Hematopoietic multipotent progenitor cell treated with erythropoietin and hydrocortisone succinate and interleukin-3 and kit ligand, for 6 days (in vitro differentiated cells): ENCODE measurements around the gene RIOK2.
"Not testable (repeated sequence)": the region's sequence is repeated elsewhere in the genome, so short reads cannot be mapped to it uniquely, and the experiment has no call there.

Source experiments
- DNase-seq: peaks from one replicate; pipeline ENCODE4 v3.0.0-alpha.2; 2015

The RIOK2 gene

DNA sequence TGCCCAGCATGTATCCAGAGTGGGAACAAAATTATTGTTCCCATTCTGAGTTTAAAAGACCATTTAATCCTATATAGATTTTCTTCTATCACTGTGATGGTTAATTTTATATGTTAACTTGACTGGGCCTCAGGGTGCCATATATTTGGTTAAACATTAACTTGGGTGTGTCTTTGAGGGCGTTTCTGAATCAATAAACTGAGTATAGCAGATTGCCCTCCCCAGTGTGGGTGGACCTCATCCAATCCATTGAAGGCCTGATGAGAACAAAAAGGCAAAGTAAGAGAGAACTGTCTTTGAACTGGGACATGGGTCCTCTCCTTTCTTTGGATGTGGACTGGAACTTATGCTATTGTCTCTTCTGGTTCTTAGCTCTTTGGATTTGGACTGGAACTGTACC is 17.3 kb downstream of the RIOK2 start:
- no peak for DNase-seq

DNA sequence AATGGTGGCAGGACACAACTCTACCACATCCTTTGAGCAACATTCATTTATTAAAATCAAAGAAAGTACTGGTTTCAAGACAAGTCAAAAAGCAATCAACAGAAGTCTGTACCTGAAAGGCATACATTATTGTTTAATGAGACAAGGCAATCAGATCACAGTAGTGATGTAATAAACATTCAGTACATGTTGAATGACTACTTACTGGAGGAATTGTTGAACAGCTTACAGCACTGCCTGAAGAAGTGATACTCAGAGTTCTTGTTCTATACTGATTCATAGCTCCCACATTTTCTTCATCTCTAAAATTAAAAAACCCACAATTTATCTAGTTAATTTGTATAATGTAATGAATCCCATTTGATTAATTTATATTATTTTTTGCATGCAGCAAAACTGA is 18.2 kb downstream of the RIOK2 start:
- DNase-seq: no peak

DNA sequence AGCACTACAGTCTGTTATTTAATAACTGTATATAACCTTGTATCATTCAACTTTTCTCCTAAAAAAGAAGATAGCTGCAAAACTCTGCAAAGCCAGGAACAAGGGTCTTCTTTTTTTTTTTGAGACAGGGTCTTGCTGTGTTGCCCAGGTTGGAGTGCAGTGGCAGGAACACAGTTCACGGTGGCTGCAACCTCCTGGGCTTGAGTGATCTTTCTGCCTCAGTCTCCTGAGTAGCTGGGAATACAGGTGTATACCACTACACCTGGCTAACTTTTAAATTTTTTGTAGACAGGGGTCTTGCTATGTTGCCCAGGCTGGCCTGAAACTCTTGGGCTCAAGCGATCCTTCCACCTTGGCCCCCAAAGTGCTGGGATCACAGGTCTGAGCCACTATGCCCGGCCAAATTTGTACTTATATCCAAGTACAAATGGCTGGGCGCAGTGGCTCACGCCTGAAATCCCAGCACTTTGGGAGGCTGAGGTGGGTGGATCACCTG is 19.2 kb downstream of the RIOK2 start:
- no peak for DNase-seq

DNA sequence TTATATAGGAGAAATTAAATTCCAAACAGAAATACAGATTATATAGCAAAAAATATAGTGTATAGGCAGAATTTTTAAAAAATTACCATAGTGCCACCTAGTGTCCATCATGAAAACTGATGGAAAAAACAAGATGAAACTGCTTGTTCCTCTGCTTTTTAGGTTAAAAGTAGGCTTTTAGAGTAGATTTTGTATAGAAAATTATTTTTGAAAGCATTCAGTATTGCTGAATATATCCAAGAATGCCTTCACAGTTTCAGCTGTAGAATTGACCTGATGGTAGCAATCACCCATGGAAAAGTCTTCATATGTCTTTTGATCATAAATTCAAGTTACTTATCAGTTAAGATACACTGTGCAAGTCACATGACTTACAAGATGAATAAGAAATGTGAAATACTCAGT is 19.7 kb downstream of the RIOK2 start:
- peak; percentile 61 for DNase-seq

DNA sequence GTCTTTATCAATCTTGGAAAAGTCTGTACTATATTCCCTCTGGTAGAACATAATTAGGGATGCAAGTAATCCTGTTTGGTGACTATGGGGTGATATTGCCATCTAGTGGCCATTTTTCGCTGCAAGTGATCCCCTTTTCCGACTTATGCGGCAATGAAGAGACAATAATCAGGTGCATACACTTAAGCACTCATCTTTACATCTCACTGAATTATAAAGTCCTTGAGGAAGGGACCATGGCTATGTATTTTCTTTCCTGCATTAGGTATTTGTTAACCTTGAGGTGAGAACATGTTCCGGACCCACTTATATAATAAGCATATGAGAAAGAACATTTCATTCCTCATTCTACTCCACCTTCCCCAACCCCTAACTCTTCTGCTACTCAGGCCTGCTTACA is 21.0 kb downstream of the RIOK2 start:
- DNase-seq: peak; percentile 83

DNA sequence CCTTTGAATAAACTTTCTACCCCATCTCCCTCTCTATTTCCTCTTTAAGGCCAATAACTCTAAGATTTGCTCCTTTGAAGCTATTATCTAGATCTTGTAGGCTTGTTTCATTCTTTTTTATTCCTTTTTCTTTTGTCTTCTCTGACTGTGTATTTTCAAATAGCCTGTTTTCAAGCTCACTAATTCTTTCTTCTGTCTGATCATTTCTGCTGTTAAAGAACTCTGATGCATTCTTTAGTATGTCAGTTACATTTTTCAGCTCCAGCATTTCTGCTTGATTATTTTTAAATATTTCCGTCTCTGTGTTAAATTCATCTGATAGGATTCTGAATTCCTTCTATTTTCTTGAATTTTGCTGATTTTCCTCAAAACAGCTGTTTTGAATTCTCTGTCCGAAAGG is 25.4 kb downstream of the RIOK2 start:
- no peak for DNase-seq

DNA sequence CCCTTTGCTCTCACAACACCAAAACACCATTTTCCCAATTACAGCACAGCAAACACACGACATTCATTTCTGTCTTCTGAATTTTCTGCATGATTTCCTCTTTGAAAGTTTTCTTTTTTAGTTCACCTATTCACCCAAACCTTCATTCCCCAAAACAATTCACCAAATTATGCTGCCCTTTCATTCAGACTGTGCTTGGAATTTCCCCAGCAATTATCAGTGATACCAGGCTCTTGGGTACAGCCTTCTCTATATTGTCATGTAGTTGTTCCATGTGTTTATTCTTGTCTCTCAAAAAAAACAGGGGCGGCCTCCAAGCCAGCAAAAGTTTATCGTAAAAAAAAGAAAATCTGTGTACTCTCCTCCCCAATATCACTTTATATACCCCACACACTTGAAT is 31.7 kb downstream of the RIOK2 start:
- no peak for DNase-seq

DNA sequence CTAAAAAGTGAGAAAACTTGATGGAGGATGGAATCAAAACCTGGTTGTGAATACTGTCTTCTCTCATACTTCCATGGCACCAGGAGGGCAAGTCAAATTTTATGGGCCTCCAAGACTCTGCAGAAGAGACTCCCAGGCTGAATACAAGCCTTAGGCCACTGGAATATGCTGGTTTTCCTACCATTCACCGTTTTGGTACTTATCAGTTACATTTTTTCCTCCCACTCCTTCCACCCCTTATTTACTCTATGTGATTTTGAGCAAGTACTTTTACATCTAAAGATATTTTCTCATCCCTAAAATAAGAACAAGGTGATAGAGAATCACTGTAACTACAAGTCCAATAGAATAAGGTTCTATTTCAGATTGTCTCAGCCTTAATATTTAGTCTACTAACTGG is 32.6 kb downstream of the RIOK2 start:
- DNase-seq: no peak

DNA sequence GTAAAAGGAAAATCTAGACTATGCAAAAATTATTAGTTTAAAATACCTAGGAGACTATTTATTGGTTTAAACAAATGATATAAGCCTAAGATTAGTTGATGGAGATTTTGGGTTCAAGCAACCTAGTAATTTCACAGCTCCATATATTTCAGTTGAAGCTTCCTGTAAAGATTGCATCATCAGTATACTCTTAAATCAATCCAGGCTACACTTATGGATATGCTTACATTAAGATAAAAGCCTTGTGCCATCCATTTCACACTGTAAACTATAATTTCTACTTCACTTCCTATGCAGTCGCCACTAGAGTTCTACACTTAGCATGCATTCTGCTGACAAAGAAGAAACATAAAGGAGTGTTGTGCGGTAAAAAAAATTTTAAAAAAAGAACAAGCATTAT is 33.3 kb downstream of the RIOK2 start:
- no peak for DNase-seq

DNA sequence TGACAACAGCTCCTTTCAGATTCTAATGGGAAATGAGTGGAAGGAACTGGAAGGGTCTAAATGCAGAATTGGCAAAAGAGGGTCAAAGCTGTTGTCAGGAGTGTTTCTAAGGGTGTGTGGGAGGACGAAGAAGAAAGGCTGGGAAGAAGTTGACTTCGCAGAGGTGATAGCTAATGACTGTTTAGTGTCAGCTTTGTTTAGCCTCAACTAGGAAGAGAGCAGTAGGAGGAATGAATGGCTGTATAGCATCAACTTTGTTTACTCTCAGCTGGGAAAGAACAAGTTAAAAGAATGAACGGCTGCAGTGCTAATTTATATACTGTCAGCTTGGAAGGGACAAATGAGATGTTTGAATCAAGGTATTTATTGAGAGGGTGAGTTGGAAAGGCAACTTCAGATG is 34.8 kb downstream of the RIOK2 start:
- no peak for DNase-seq

DNA sequence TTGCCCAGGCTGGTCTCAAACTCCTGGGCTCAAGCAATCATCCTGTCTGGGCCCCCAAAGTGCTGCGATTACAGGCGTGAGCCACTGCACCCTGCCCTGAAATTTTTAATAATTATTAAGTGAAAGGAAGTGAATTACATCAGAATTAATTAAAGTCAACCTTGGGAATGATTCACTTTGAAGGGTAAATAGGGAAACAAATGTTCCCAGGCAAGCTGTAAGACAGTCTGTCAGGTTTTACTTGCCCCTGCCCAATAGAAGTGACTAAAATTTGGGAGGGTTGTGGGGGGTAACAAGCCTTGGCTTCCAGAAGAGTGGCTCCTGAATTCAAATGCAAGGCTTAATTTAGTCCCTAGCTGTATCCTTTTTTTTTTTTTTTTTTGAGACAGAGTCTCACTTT is 39.3 kb downstream of the RIOK2 start:
- no peak for DNase-seq

DNA sequence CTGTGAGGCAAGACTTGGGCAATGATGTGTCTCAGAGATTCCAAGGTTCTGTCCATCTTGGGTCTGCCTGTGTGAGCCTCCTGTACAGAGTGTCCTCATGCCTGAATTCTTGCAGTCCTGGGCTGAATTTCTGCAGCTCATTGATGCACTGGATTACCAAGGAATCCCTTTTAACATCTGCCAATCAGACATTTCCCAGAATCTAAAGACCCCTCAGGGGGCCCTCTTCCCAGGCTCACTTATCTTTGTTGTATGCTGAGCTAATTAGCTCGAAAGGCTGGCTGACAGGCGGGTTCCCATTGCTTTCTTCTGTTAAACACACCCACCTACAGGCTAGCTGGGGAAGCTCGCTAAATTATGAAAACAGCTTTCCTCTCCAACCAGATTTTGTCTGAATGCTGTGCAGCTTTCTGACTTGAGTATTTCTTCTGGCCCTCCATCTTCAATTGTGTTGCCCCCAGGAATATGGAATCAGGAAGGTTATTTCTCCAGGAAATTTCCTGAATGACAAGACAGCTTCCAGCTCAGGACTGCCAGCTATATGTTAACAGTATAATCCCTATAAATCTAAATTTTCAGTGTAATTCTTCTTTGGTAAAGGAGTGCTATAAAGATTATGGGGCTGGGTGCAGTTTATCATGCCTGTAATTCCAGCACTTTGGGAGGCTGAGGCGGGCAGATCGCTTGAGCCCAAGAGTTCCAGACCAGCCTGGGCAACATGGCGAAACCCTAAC is 40.4 kb downstream of the RIOK2 start, which contains the start of gene LIX1:
Gene LIX1 (minus strand): TSS at position 91 of the 734 bp plus-strand sequence. CDS start 35 bp downstream, at position 56.
- peak; percentile 72 for DNase-seq

DNA sequence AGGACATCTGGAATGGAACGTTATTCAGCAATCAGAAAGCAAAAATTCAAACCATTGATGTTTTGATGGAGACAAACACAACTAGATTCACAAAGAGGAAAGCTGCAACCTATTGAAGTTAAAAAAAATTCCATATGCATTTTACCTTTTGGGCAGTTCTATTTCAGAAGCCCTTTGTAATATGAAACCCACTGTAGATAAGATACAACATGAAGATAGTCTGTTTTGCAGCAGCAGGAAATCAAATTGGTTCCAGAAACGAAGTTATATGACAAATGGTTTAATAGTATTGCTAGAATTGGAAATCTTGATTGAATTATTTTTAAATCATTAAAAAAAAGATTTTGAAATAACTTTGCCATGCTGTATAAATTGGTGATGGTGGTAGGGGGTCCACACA is 41.5 kb downstream of the RIOK2 start:
- DNase-seq: no peak

DNA sequence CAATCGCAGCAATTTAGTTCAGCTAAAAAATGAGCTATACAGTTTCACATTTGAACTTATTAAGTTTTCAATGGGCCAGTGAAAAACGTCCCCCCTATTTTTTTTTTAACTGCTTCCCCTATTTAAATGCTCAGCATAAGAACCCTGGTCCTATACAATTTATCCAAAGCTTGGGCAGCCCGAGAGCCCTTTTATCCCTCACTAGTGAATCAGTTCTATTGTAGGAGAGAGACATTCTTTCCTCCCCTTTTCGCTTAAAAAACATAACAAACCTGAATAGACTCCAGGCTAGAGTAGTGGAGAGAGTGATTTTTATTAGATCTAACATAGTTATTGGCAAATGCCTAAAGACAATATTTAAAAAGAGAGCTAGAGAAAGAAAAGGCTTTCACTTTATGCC is 42.0 kb downstream of the RIOK2 start:
- DNase-seq: no peak

DNA sequence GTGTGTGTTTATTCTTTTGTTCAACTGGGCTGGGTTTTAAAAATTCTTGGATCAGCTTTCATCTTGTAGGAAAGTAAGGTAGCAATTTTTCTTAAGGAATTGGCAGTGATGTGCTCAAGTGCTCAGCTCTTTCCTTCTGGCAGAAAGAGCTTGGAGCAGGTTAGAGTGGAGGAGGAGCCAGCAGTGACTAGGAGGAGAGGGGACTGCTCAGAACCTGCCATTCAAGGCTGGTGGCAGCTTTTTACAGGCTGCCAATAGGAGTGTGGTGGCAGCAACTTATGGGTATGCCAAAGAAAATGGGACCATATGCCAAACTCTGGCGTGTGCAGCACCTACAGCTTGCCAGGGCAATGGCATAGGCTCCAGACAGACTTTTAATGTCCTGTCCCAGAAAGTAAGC is 42.8 kb downstream of the RIOK2 start:
- not testable (repeated sequence) for DNase-seq

DNA sequence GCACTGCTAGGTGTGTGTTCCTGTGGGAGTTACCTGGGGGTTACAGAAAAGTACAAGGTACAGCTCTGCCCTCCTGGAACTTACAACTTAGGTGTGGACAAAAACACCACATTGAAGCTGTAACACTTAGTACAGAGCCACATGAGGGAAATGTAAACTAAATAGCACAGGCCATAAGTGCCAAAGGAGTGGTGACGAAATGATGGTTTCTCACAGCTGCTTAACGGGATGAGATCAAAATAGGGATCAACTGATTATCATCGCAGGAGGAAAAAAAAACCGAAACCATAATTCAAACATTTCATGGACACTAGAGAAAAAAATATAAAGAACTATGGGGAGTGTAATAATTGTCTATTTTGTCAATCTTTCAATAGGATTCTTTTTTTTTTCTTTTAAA is 46.6 kb downstream of the RIOK2 start:
- DNase-seq: no peak

DNA sequence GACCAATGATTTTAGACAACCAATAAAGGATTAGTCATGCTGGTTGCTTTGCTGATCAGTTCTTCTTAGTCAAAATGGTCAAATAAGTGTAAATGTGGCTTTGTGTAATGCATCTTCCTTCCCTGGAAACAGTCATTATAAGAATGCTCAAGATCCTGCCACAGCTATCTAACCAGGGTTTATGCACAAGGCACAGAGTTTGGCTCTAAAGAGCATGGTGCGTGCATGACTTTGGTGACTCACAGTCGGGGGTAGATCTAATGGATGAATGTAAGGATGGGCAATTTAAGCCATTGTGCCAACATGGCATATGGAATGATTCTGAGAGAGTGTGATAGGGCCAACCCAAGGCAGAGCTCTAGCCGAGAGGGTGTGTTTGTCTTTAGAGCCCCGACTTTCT is 47.2 kb downstream of the RIOK2 start:
- no peak for DNase-seq

DNA sequence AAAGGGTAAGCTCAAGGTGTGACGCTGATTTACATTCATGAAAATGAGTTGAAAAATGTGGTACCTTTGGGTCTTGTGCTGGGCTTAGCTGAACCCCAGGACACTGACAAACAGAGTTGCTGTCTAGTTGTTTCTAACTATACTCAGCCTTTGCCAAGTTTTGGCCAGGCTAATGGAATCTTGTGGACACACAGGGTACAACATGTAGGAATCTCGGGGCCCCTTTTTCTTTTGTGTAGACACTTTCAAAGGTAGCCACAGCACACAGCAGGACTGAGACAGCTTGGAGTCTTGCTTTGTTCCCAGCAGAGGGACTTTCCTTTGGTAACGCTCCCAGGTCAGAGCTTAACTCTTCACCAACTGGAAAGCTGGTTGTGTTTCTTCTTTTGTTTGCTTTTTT is 48.4 kb downstream of the RIOK2 start:
- DNase-seq: no peak

DNA sequence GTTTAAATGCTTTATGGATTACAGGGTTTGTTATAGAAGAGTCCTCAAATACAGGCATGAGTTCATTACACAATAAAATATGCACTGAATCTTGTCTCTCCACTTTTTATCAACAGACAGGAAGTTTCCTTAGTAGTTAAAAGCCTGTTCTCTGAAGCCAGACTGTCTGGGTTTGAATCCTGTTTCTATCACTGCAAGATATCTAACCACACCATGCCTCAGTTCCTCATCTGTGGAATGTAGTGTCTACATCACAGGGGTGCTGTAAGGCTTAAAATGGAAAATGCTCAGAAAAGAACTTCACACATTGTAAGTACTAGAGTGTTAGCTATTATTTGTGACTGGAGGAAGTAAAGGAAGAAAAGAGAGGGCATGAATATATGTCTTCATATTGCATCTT is 49.9 kb downstream of the RIOK2 start:
- no peak for DNase-seq

DNA sequence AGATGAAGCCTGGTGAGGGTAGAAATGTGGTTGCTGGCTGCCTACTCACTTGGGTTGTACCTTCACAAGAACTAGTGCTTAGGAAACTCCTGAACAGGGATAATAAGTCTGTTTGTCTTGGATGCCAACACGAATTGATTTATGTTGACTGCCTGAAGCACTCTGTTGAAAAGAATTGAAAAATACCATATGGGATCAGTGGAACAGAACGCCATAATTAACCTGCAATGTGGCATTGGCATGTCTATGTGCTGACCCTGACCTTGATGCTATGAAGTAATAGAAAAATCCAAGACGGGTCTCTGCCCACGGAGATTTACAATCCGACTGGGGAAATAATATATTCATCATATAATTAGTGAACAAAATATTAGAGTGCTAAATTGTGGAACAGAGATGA is 51.1 kb downstream of the RIOK2 start:
- DNase-seq: no peak

DNA sequence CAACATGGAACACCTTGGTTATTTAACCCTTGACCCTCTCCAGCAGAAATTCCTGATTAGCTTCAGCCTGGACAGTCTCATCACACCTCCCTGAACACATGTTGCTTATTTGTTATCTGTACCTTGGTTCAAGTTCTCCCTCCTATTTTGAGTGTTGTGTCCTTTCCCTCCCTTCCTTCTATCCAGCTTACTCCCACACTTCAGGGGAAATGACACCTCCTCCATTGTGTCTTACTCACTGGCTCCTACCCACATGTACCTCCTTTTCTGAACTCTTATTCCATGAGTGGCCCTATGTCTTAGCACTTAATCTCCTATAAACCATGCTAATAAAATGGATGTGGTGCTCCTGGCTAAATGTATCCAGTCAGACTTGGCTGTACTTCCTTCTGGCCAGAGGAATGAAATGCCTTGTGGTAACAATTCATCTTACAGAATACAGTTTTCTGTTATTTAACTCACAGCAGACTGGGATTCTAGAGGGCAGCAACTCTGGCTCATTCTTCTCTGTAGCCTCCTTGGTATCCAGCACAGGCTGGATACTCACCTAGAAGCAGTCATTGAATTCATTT is 51.8 kb downstream of the RIOK2 start:
- DNase-seq: no peak

DNA sequence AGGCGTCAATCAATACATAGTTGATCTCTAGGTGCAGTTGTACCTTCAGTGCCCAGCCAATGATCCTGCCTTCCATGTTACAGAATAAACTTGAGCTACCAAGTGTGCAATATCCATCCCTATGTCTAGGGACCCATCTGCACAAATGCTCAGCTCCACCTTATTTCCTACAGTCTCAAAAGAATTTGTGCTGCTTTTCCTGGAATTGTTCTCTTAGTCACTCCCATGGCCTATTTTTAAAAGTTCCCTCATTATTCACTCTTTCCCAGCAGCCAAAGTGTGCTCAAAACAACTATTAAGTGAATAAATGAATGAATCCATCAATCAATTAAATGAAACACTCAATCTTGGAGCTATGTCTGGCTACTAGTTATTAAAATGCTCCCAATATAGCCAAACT is 55.3 kb downstream of the RIOK2 start:
- no peak for DNase-seq

DNA sequence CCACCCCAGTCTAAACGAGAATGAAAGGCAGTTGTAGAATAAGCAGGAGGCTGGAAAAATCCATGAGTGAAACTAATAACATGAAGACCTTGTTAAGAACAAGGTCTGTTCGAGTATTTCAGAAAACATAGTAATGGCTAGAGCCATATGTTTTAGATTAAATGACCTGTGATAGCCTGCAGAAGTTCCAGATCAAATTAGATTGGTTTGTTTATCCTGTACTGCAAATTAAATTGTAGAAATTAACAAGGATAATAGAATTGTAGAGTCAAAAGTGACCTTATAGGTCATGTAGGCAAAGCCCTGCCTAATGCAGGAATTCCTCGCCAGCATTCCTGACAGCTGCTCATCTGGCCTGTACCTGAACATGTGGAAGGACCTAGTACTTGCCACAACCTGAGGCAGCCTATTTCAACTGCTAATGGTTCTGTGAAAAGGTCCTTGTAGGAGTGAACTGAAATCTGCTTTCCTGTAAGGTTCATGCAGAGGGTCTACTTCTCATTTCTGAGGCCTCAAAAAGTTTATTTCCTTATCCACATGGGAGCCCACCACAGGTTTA is 57.8 kb downstream of the RIOK2 start:
- DNase-seq: no peak

DNA sequence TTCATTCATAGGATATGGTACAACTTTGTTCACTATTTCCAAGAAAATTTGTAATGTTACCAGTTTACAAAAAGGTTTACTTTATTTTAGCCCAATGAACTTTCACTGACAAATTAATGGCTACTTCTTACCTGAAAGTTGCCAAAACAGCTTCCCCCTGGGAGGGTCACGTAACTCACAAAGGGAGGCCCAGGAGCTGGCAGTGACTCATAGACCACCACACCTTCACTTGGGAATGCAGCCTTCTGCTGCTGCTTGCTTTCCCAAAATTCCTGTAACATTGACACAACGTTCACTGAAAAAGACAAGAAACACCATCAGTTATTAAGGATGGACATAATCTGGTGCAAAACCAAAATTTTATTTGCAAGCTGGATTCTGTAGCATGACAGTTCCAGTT is 58.7 kb downstream of the RIOK2 start:
- no peak for DNase-seq

DNA sequence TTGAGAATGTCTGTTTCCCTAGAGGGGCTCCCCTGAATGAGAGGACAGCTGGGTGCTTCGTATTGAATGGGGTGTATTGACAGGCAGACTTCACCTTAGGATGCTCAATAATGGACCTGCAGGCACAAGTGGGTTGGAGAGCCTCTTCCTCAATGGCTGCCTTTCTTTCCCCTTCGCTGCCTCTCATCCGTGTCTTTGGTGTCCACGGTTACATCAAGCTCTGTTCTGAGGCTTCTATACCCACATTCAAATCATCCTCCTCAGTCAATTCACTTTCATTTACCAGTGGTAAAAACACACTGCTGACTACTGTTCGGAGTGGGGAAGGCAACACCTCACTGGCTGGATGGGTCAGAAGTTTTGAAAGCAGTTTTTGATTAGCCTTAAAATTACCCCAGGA is 61.2 kb downstream of the RIOK2 start:
- no peak for DNase-seq
